GM20000 (cell line): ENCODE results near the gene GZF1.

Experiments used
- DNase-seq: peaks from one replicate; pipeline ENCODE4 v3.0.0; 2012; ENCODE audit warnings: low spot score
- TF ChIP-seq, protein P1 (sequence below): IDR thresholded peaks from 2 replicates; pipeline ENCODE4 v1.5.1; 2012; ENCODE audit warnings: mild to moderate bottlenecking, control low read depth; ENCODE audit errors: extremely low read depth, missing control alignments

The GZF1 gene

GRCh38 chr20:23363257-23363649, 1.3 kb downstream of the GZF1 start:
- no peak for DNase-seq

GRCh38 chr20:23365390-23366165, 3.6 kb downstream of the GZF1 start:
- TF ChIP-seq, protein P1, sequence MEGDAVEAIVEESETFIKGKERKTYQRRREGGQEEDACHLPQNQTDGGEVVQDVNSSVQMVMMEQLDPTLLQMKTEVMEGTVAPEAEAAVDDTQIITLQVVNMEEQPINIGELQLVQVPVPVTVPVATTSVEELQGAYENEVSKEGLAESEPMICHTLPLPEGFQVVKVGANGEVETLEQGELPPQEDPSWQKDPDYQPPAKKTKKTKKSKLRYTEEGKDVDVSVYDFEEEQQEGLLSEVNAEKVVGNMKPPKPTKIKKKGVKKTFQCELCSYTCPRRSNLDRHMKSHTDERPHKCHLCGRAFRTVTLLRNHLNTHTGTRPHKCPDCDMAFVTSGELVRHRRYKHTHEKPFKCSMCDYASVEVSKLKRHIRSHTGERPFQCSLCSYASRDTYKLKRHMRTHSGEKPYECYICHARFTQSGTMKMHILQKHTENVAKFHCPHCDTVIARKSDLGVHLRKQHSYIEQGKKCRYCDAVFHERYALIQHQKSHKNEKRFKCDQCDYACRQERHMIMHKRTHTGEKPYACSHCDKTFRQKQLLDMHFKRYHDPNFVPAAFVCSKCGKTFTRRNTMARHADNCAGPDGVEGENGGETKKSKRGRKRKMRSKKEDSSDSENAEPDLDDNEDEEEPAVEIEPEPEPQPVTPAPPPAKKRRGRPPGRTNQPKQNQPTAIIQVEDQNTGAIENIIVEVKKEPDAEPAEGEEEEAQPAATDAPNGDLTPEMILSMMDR: no peak

More at GRCh38 chr20:23363257-23363649, 1.3 kb downstream of the GZF1 start:
- TF ChIP-seq, protein P1: no peak

GRCh38 chr20:23366384-23366783, 4.4 kb downstream of the GZF1 start:
- TF ChIP-seq, protein P1: no peak
- peak; percentile 62 for DNase-seq

More at GRCh38 chr20:23365390-23366165, 3.6 kb downstream of the GZF1 start:
- no peak for DNase-seq

GRCh38 chr20:23367770-23368169, 5.8 kb downstream of the GZF1 start:
- TF ChIP-seq, protein P1: no peak
- DNase-seq: no peak

DNA sequence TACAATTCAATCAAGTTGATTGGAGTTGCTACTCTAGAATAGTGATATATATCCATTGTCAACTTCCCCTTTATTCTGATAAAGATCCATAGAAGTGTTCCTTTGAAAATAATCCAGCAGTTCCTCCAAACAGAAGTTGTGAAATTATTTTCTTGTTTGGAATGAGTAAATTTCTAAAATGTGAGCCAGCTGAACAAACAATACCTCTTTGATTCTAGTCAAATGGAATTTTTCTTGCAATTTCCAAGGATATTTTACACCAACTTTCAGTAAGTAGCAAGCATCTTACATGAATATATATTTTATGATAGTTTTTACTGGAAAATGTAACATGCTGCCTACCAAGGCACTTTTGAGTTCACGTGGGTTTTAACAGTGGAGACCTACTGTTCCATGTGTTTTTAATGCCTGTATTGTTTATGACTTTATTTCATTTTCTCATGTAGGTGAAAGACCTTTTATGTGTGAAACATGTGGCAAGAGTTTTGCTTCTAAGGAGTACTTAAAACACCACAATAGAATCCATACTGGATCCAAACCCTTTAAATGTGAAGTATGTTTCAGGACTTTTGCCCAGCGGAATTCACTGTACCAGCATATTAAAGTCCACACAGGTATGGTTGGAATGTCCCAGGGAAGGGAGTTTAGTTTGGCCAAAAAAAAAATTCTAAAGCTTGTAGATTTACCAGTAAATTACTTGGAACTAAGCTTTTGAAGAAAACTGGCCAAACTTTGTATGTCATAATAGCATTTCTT, 6.5 kb downstream of the GZF1 start:
- TF ChIP-seq, protein P1: no peak
- DNase-seq: no peak

GRCh38 chr20:23369072-23369823, 7.3 kb downstream of the GZF1 start:
- TF ChIP-seq, protein P1: no peak

GRCh38 chr20:23370274-23370673, 8.3 kb downstream of the GZF1 start:
- TF ChIP-seq, protein P1: no peak
- no peak for DNase-seq

More at GRCh38 chr20:23369072-23369823, 7.3 kb downstream of the GZF1 start:
- no peak for DNase-seq
